HFFc6 (cell line): ENCODE data around the gene HSPA12A. TPM values are rescaled to one million over a fixed set of nuclear protein-coding genes. Genes with fewer than 3 reads are reported as not detected.

Experiments used
- DNase-seq: peaks from one replicate; pipeline ENCODE4 v3.0.0-alpha.2; 2018
- H3K27ac Mint-ChIP-seq: 2 replicates; pipeline ENCODE4 v1.8.0; 2020; ENCODE audit warnings: mild to moderate bottlenecking, mixed read lengths
- H3K27me3 Mint-ChIP-seq: 2 replicates; pipeline ENCODE4 v1.8.0; 2021; ENCODE audit warnings: mild to moderate bottlenecking, moderate library complexity, mixed read lengths; ENCODE audit not compliant: insufficient read depth
- H3K36me3 Mint-ChIP-seq: 2 replicates; pipeline ENCODE4 v1.8.0; 2021; ENCODE audit warnings: low read depth, mixed read lengths
- H3K4me1 Mint-ChIP-seq: 2 replicates; pipeline ENCODE4 v1.8.0; 2020; ENCODE audit warnings: low read depth, mixed read lengths
- H3K4me3 Mint-ChIP-seq: 2 replicates; pipeline ENCODE4 v1.8.0; 2020; ENCODE audit warnings: mild to moderate bottlenecking, moderate library complexity, mixed read lengths
- H3K9me3 Mint-ChIP-seq: 2 replicates; pipeline ENCODE4 v1.8.0; 2020; ENCODE audit warnings: mild to moderate bottlenecking, mixed read lengths
- total RNA-seq, 6 experiments: library from RNA; stranded (reverse); fragmentation: NEBNext Ultra II Directional; extraction: Animal tissue kit (Norgen Biotek cat#: 25700); gene quantifications; 2 replicates in 1 of 6; 3 replicates in 5 of 6; pipeline ENCODE4 v1.2.3, GENCODE V29; 2021
- TF ChIP-seq, protein P1 (sequence below): fragments of 200-600 bp; sonication (generic); IDR thresholded peaks from 2 replicates; pipeline ENCODE4 v1.5.0; 2021; ENCODE audit warnings: antibody characterized with exemption, mild to moderate bottlenecking

The HSPA12A gene
- total RNA-seq, 6 experiments from 2014 or later, result 16.6 to 19.4 (median 17.7) TPM

DNA sequence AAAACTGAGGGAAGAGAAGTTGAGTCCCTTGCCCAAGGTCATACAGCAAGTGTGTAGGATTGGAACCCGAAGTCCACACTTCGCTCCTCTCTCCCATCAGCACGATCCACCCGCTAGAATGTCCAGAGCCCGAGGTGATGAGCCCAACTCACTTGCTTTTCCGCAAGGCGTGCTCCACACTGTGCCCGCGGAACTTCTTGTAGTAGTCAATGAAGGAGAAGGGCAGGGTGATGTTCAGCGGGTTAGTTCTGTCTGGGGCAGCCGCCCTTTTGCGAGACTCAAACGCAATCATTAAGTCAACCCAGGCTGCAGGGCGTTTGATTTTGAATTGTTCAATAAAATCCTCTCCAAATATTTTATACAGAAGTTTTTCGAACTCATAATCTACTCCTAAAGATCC lies 63.0 kb downstream of the HSPA12A start:
- H3K9me3 Mint-ChIP-seq, result no peaks in the 10 kb centered on the region
- H3K4me3 Mint-ChIP-seq, result no peak overlapping the region
- no peak for DNase-seq
- H3K27me3 Mint-ChIP-seq, result no peaks in the 10 kb centered on the region
- TF ChIP-seq, protein P1, sequence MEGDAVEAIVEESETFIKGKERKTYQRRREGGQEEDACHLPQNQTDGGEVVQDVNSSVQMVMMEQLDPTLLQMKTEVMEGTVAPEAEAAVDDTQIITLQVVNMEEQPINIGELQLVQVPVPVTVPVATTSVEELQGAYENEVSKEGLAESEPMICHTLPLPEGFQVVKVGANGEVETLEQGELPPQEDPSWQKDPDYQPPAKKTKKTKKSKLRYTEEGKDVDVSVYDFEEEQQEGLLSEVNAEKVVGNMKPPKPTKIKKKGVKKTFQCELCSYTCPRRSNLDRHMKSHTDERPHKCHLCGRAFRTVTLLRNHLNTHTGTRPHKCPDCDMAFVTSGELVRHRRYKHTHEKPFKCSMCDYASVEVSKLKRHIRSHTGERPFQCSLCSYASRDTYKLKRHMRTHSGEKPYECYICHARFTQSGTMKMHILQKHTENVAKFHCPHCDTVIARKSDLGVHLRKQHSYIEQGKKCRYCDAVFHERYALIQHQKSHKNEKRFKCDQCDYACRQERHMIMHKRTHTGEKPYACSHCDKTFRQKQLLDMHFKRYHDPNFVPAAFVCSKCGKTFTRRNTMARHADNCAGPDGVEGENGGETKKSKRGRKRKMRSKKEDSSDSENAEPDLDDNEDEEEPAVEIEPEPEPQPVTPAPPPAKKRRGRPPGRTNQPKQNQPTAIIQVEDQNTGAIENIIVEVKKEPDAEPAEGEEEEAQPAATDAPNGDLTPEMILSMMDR, result no peak
- H3K36me3 Mint-ChIP-seq, result peaks cover 22% of the 10 kb centered on the region
- no peak overlapping the region for H3K27ac Mint-ChIP-seq
- peaks cover 16% of the 10 kb centered on the region for H3K4me1 Mint-ChIP-seq

DNA sequence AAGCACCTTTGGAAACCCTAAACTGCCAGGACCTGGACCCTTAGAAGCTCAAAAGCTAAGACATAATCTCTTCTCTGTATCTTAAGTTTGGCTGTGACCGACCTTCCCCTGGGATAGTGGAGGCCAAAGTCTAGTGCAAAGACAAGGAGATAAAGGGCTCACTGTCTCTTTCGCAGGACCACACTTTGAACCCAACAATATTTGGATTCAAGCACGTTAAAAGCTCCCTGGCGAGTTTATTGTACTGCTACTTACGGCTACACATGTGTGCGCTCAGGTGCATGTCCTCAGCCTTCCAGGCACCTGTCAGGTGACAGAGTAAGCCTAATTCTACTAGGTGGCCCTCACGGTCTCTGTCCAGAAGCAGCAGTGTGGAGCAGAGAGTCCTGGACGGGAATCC lies 65.7 kb downstream of the HSPA12A start:
- no peaks in the 10 kb centered on the region for H3K27me3 Mint-ChIP-seq
- H3K27ac Mint-ChIP-seq, result no peak overlapping the region
- no peaks in the 10 kb centered on the region for H3K9me3 Mint-ChIP-seq
- TF ChIP-seq, protein P1, result no peak
- peaks cover 29% of the 10 kb centered on the region for H3K36me3 Mint-ChIP-seq
- peaks cover 15% of the 10 kb centered on the region for H3K4me1 Mint-ChIP-seq
- no peak for DNase-seq
- H3K4me3 Mint-ChIP-seq, result no peak overlapping the region

DNA sequence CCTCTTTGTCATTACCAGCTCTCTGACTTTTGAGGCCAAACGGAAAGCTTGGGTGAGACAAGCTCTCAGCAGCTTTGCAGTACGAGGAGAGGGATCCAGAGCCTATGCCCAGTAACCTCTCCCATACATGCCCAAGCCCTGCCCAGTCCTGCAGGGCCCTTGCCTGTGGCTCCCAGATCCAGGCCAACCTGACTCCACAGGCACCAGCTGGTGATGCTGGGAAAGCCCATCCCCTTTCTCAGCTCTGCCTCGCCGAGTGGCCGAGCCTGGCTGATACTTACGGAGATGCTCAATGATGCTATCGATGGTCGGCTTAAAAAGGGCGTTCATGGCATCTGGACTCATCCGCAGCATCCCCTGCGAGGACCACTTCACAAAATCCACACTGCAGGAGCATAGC lies 66.2 kb downstream of the HSPA12A start:
- H3K4me1 Mint-ChIP-seq, result peaks cover 20% of the 10 kb centered on the region
- no peak overlapping the region for H3K27ac Mint-ChIP-seq
- no peaks in the 10 kb centered on the region for H3K9me3 Mint-ChIP-seq
- peaks cover 29% of the 10 kb centered on the region for H3K36me3 Mint-ChIP-seq
- TF ChIP-seq, protein P1, result no peak
- no peak for DNase-seq
- no peaks in the 10 kb centered on the region for H3K27me3 Mint-ChIP-seq
- H3K4me3 Mint-ChIP-seq, result no peak overlapping the region

DNA sequence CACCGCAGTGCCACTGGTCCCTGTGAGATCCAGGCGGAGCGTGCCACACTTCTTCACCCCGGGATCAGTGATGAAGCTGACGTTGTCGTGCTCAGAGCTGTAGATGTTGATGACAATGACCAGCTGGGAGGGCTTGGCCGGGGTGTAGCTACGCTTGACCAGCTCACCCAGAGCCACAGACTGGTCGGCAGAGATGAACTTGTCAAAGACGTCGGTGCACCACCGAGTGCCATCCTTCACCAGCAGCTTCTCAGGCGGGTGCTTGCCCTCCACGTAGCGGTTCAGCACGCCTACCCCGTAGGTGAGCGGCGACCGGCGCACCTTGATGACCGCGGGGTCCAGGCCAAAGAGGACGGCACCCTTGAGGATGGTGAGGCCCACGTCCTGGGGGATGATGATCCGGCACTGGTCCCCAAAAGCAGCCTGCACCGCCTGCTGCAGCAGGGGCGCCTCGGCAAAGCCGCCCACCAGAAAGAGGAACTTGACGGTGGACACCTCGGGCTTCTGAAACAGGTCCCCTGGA lies 67.4 kb downstream of the HSPA12A start:
- no peak for DNase-seq
- Mint-ChIP-seq H3K9me3 (no peaks in the 10 kb centered on the region), H3K4me1 (peaks cover 29% of the 10 kb centered on the region), H3K4me3 (no peak overlapping the region), H3K27me3 (no peaks in the 10 kb centered on the region), H3K36me3 (peaks cover 26% of the 10 kb centered on the region), H3K27ac (no peak overlapping the region)
- TF ChIP-seq, protein P1, result no peak

DNA sequence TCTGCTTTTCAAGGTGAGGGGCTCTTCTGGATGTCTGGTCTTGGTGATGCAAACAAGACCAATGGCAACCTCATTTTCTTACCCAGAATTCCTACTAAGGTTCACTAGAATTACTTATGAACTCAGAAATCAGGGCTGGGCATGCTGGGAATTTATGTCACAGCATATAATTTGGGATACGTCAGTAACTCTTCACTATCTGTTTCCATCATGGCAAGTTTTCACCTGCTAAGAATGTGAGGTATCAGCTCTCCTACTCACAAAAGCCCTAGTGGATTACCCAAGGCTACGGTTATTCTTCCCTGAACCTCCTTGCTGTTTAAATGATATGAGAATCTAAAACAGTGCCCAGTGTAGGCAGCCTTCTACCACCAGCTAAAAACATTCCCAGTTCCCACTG lies 68.5 kb downstream of the HSPA12A start:
- Mint-ChIP-seq H3K9me3 (no peaks in the 10 kb centered on the region), H3K4me3 (no peak overlapping the region), H3K27me3 (no peaks in the 10 kb centered on the region), H3K27ac (no peak overlapping the region), H3K36me3 (peaks cover 26% of the 10 kb centered on the region), H3K4me1 (peaks cover 37% of the 10 kb centered on the region)
- TF ChIP-seq, protein P1, result no peak
- DNase-seq, result no peak

DNA sequence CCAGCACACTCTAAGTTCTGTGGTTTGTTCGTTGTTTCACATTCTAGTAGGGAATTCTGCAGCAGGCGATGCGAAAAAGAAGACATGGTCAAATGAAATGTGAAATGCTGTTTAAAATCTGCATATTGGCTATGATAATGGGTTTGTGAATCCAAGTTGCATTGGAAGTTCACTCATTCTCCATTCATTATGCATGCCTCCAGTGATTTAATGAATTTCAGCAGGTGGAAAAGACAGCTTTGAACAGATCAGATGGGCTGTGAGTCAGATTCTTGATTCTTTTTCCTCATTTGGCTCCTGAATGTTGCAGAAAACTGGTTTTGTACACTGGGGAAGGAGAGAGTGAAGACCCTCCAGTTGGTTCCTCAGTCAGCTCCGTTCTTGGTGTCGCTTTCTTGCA lies 69.5 kb downstream of the HSPA12A start:
- H3K27me3 Mint-ChIP-seq, result no peaks in the 10 kb centered on the region
- H3K4me1 Mint-ChIP-seq, result peaks cover 41% of the 10 kb centered on the region
- TF ChIP-seq, protein P1, result no peak
- H3K36me3 Mint-ChIP-seq, result peaks cover 26% of the 10 kb centered on the region
- DNase-seq, result no peak
- no peak overlapping the region for H3K27ac Mint-ChIP-seq
- no peaks in the 10 kb centered on the region for H3K9me3 Mint-ChIP-seq
- H3K4me3 Mint-ChIP-seq, result no peak overlapping the region
